ENCODE measurements around the gene SLC25A48. TPM values are rescaled to one million over a fixed set of nuclear protein-coding genes. Genes with fewer than 3 reads are reported as not detected.

SLC25A48 gene
- total and polyA plus RNA-seq, 2 of the 4 experiments (the other 2 are of a cell fraction) = not detected

DNA sequence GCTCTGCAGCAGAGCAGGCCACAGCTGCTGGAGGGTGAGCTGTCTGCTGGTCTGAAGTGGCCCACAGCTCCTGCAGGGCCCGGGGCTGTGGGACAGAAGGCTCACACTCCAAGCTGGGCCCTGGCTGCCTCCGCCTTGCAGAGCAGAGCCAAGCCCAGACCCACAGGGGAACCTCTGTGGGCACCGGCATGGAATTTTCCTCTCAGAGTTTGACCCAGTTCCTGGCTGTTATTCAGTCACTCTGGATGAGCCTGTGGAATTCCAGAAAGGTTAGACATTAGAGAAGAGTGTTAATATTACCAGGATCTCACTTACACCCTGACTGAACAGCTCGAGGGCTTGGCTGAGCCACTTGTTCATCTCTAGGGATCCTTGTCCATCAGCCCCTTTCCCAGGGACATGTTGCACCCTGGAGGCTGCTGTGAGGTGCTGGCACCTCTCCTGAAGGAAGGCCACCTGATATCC, 43.7 kb downstream of the SLC25A48 start:
- Histone ChIP-seq H3K4me1 (ENCODE audit: control insufficient read depth, insufficient read depth, low read length) (no peaks in the 10 kb centered on the region), H3K4me2 (ENCODE audit: low read depth, low read length) (no peak overlapping the region), H3K23ac (ENCODE audit: low read depth, low read length) (no peak overlapping the region), H3K27ac (ENCODE audit: insufficient read depth, low read length) (no peak overlapping the region), H3K18ac (ENCODE audit: low read depth, low read length) (no peak overlapping the region), H4K91ac (ENCODE audit: insufficient read depth, low read depth, low read length) (no peak overlapping the region), H3K9me1 (ENCODE audit: insufficient read depth, low read length) (no peaks in the 10 kb centered on the region), H3K9ac (ENCODE audit: low read depth, low read length) (no peak overlapping the region), H3K14ac (replicated peaks; ENCODE audit: low read depth, low read length) (no peak overlapping the region), H4K5ac (ENCODE audit: low read depth, low read length) (no peak overlapping the region), H3K9me3 (ENCODE audit: control insufficient read depth, insufficient read depth, low read length) (no peaks in the 10 kb centered on the region), H2BK20ac (ENCODE audit: low read depth, low read length) (no peak overlapping the region), H2BK5ac (ENCODE audit: low read depth, low read length, poor library complexity, severe bottlenecking) (no peak overlapping the region), H2BK15ac (ENCODE audit: low read depth, low read length) (no peak overlapping the region), H4K8ac (ENCODE audit: low read depth in 2 of 2, low read length in 2 of 2) (no peak overlapping the region), H2BK120ac (ENCODE audit: low read depth, low read length) (no peak overlapping the region), H3K4me3 (ENCODE audit: insufficient read depth, low read depth, low read length) (no peak overlapping the region), H2AK5ac (ENCODE audit: low read depth, low read length) (no peak overlapping the region), H2AK9ac (replicated peaks; ENCODE audit: low read depth, low read length, poor library complexity) (no peak overlapping the region), H3K56ac (ENCODE audit: extremely low read depth, insufficient read depth, low read length) (no peak overlapping the region), H3K4ac (ENCODE audit: low read depth, low read length) (no peak overlapping the region), H3K79me1 (ENCODE audit: low read depth in 1 of 2, low read length in 2 of 2) (no peaks in the 10 kb centered on the region), H3K36me3 (ENCODE audit: control insufficient read depth, insufficient read depth, low read length) (no peaks in the 10 kb centered on the region), H3K27me3 (ENCODE audit: control insufficient read depth, insufficient read depth, low read length) (peaks cover 25% of the 10 kb centered on the region), H2AFZ (replicated peaks; ENCODE audit: low read length, poor library complexity) (no peak overlapping the region), H4K20me1 (ENCODE audit: insufficient read depth, low read length) (no peaks in the 10 kb centered on the region)
- ChIA-PET POLR2A (ENCODE audit: unreplicated experiment) (no interaction called here), CTCF (no interaction called here)
- dilution Hi-C loops (cut with HindIII; ENCODE audit: low sequenced_read_pairs, unreplicated experiment) = no loop called here
- TF ChIP-seq, protein P1, sequence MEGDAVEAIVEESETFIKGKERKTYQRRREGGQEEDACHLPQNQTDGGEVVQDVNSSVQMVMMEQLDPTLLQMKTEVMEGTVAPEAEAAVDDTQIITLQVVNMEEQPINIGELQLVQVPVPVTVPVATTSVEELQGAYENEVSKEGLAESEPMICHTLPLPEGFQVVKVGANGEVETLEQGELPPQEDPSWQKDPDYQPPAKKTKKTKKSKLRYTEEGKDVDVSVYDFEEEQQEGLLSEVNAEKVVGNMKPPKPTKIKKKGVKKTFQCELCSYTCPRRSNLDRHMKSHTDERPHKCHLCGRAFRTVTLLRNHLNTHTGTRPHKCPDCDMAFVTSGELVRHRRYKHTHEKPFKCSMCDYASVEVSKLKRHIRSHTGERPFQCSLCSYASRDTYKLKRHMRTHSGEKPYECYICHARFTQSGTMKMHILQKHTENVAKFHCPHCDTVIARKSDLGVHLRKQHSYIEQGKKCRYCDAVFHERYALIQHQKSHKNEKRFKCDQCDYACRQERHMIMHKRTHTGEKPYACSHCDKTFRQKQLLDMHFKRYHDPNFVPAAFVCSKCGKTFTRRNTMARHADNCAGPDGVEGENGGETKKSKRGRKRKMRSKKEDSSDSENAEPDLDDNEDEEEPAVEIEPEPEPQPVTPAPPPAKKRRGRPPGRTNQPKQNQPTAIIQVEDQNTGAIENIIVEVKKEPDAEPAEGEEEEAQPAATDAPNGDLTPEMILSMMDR (conservative IDR thresholded peaks at IDR 0.05; ENCODE audit: low read depth, low read length) = no peak
- TF ChIP-seq RAD21 (IDR thresholded peaks at IDR 0.05; ENCODE audit: low read length) = no peak
- no peak for TF ChIP-seq SMC3 (IDR thresholded peaks at IDR 0.05; ENCODE audit: low read depth, low read length)
- no peak for TF ChIP-seq MXI1 (IDR thresholded peaks at IDR 0.05; ENCODE audit: borderline replicate concordance, low read depth, low read length)
- no peak for TF ChIP-seq CEBPB (IDR thresholded peaks at IDR 0.05; ENCODE audit: low read depth, low read length)
- TF ChIP-seq FOS (IDR thresholded peaks at IDR 0.05; ENCODE audit: low read depth, low read length) = no peak
- no peak for DNase-seq
- no TSS peak for BruUV-seq (replicated peaks)
- intact Hi-C loops (cut with micrococcal nuclease) = no loop called here
- no CpG with 5 or more reads among the region's 4 CpGs for WGBS, 2 experiments (ENCODE audit: extremely low coverage in 2 of 2, insufficient read length in 1 of 2)
- ATAC-seq (ENCODE audit: low read depth) = peak; percentile 35
- in situ Hi-C loops (cut with MboI; ENCODE audit: low sequenced_read_pairs) = no loop called here
